GM13976 (cell line): Measurements from ENCODE around the gene EPHB2.

ENCODE experiments used
- DNase-seq: peaks from one replicate; pipeline ENCODE4 v3.0.0; 2012; ENCODE audit warnings: low spot score
- CTCF ChIP-seq: IDR thresholded peaks from 2 replicates; pipeline ENCODE4 v1.5.1; 2012; ENCODE audit warnings: borderline replicate concordance, mild to moderate bottlenecking; ENCODE audit not compliant: insufficient read depth; ENCODE audit errors: extremely low read depth, missing control alignments, control extremely low read depth
- in situ Hi-C: fragments of 300-500 bp; cut with MboI; formaldehyde crosslinking; loops from one replicate; pipeline ENCODE4 v1.12.0; 2022; ENCODE audit warnings: low sequenced_read_pairs, mixed read lengths, inconsistent platforms; ENCODE audit not compliant: unreplicated experiment

Gene EPHB2

GRCh38 chr1:22900451-22900850 is 189.8 kb downstream of the EPHB2 start:
- TF ChIP-seq CTCF = no peak
- in situ Hi-C loops = no loop called here
- no peak for DNase-seq

- TF ChIP-seq CTCF = no peak
- in situ Hi-C loops = no loop called here
- DNase-seq = no peak
Measured at GRCh38 chr1:22903113-22903512, 192.5 kb downstream of the EPHB2 start.

- in situ Hi-C loops = no loop called here
- TF ChIP-seq CTCF = no peak
- no peak for DNase-seq
Measured at GRCh38 chr1:22906968-22907367, 196.3 kb downstream of the EPHB2 start.

- no peak for TF ChIP-seq CTCF
- in situ Hi-C loops = no loop called here
- DNase-seq = no peak
Measured at GRCh38 chr1:22907528-22907927, 196.9 kb downstream of the EPHB2 start.

- in situ Hi-C loops = no loop called here
- no peak for TF ChIP-seq CTCF
- DNase-seq = no peak
Measured at GRCh38 chr1:22908880-22909426, 198.3 kb downstream of the EPHB2 start.

GRCh38 chr1:22910286-22910685 is 199.6 kb downstream of the EPHB2 start:
- in situ Hi-C loops = no loop called here
- no peak for TF ChIP-seq CTCF

GRCh38 chr1:22910986-22911651 is 200.5 kb downstream of the EPHB2 start:
- DNase-seq = no peak

More at GRCh38 chr1:22910286-22910685, 199.6 kb downstream of the EPHB2 start:
- no peak for DNase-seq

More at GRCh38 chr1:22910986-22911651, 200.5 kb downstream of the EPHB2 start:
- TF ChIP-seq CTCF = no peak
- in situ Hi-C loops = no loop called here
